ENCODE data around the gene SRCIN1.
"Not testable (repeated sequence)": the region's sequence is repeated elsewhere in the genome, so short reads cannot be mapped to it uniquely, and the experiment has no call there.

Gene SRCIN1

GRCh38 chr17:38551121-38551520 lies 54.6 kb downstream of the SRCIN1 start:
- no peak for DNase-seq

- peak in 26 of 58 donors; percentile 19 to 79 (median 42) for DNase-seq
These were observed 55.1 kb downstream of the SRCIN1 start for GRCh38 chr17:38550661-38551060.

GRCh38 chr17:38549285-38549684 lies 56.5 kb downstream of the SRCIN1 start:
- no peak for DNase-seq

- DNase-seq, result no peak
These were observed 58.3 kb downstream of the SRCIN1 start for GRCh38 chr17:38547444-38547843.

GRCh38 chr17:38546396-38546795 lies 59.4 kb downstream of the SRCIN1 start:
- no peak for DNase-seq

GRCh38 chr17:38545531-38546225 lies 60.1 kb downstream of the SRCIN1 start:
- DNase-seq, result no peak

- DNase-seq, result no peak
These were observed 60.9 kb downstream of the SRCIN1 start for GRCh38 chr17:38544839-38545209.

GRCh38 chr17:38544175-38544838 lies 61.4 kb downstream of the SRCIN1 start:
- no peak for DNase-seq

GRCh38 chr17:38543403-38544174 lies 62.2 kb downstream of the SRCIN1 start:
- DNase-seq, result no peak

- no peak for DNase-seq
These were observed 63.5 kb downstream of the SRCIN1 start for GRCh38 chr17:38542286-38542685.

GRCh38 chr17:38541281-38541680 lies 64.5 kb downstream of the SRCIN1 start:
- DNase-seq, result no peak

- DNase-seq, result no peak
These were observed 65.2 kb downstream of the SRCIN1 start for GRCh38 chr17:38540514-38541045.

GRCh38 chr17:38539386-38539785 lies 66.4 kb downstream of the SRCIN1 start:
- no peak for DNase-seq

- DNase-seq, result no peak
These were observed 66.8 kb downstream of the SRCIN1 start for GRCh38 chr17:38538906-38539305.

GRCh38 chr17:38536661-38537060 lies 69.1 kb downstream of the SRCIN1 start:
- no peak for DNase-seq

- DNase-seq, result no peak
These were observed 69.9 kb downstream of the SRCIN1 start for GRCh38 chr17:38535886-38536285.

- no peak for DNase-seq
These were observed 71.3 kb downstream of the SRCIN1 start for GRCh38 chr17:38534498-38534885.

- no peak for DNase-seq
These were observed 71.8 kb downstream of the SRCIN1 start for GRCh38 chr17:38533866-38534497.

GRCh38 chr17:38533241-38533640 lies 72.5 kb downstream of the SRCIN1 start:
- DNase-seq, result no peak

GRCh38 chr17:38532451-38532850 lies 73.3 kb downstream of the SRCIN1 start:
- DNase-seq, result no peak

GRCh38 chr17:38531761-38532160 lies 74.0 kb downstream of the SRCIN1 start:
- not testable (repeated sequence) for DNase-seq

- peak in 5 of 58 donors; percentile 18 to 43 (median 30) for DNase-seq
These were observed 74.9 kb downstream of the SRCIN1 start for GRCh38 chr17:38530856-38531255.
